HFF-Myc (cell line): ENCODE measurements around the gene ZNF350.
"Not testable (repeated sequence)": the region's sequence is repeated elsewhere in the genome, so short reads cannot be mapped to it uniquely, and the experiment has no call there.

Experiments
- DNase-seq: peaks from one replicate; pipeline ENCODE4 v3.0.0-alpha.2; 2011; ENCODE audit warnings: low read depth; ENCODE audit errors: extremely low read depth
- H3K4me3 ChIP-seq: replicated peaks from 2 replicates; pipeline ENCODE4 v1.5.1; 2011; ENCODE audit warnings: low read depth, mild to moderate bottlenecking, control low read depth, low read length
- TF ChIP-seq, protein P1 (sequence below): IDR thresholded peaks from 2 replicates; pipeline ENCODE4 v1.5.1; 2012; ENCODE audit warnings: mild to moderate bottlenecking, low read depth, low read length, control low read depth; ENCODE audit errors: missing control alignments

ZNF350 gene

GRCh38 chr19:51983361-51983760, 3.3 kb downstream of the ZNF350 start:
- TF ChIP-seq, protein P1, sequence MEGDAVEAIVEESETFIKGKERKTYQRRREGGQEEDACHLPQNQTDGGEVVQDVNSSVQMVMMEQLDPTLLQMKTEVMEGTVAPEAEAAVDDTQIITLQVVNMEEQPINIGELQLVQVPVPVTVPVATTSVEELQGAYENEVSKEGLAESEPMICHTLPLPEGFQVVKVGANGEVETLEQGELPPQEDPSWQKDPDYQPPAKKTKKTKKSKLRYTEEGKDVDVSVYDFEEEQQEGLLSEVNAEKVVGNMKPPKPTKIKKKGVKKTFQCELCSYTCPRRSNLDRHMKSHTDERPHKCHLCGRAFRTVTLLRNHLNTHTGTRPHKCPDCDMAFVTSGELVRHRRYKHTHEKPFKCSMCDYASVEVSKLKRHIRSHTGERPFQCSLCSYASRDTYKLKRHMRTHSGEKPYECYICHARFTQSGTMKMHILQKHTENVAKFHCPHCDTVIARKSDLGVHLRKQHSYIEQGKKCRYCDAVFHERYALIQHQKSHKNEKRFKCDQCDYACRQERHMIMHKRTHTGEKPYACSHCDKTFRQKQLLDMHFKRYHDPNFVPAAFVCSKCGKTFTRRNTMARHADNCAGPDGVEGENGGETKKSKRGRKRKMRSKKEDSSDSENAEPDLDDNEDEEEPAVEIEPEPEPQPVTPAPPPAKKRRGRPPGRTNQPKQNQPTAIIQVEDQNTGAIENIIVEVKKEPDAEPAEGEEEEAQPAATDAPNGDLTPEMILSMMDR: no peak
- no peak for DNase-seq
- no peak overlapping the region for H3K4me3 ChIP-seq

- DNase-seq, H3K4me3 ChIP-seq: not testable (repeated sequence)
Measured at GRCh38 chr19:51980926-51981325, 5.7 kb downstream of the ZNF350 start.

GRCh38 chr19:51980116-51980736, 6.4 kb downstream of the ZNF350 start:
- no peak overlapping the region for H3K4me3 ChIP-seq
- TF ChIP-seq, protein P1: no peak
- no peak for DNase-seq

DNA sequence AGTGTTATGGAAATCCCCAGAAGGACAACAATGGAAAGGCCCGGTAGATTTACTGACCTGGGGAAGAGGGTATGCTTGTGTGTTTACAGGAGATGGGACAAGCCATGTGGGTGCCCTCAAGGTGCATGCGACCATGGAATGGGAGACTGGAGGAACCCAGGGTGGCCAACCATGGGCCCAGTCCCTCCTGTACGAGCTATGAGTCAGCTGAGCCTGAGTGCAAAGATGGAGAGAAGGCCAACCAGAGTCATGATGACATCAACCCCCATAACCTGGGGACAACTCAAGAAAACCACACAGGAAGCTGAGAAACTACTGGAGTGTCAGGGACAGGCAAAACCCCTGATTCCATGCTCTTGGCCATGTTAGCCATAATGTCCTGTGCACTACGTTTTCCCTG, 7.8 kb downstream of the ZNF350 start:
- no peak overlapping the region for H3K4me3 ChIP-seq

GRCh38 chr19:51977346-51977745, 9.3 kb downstream of the ZNF350 start:
- H3K4me3 ChIP-seq: no peak overlapping the region
- DNase-seq: no peak
- TF ChIP-seq, protein P1: no peak

More for the DNA sequence above, 7.8 kb downstream of the ZNF350 start:
- TF ChIP-seq, protein P1: no peak
- DNase-seq: no peak

DNA sequence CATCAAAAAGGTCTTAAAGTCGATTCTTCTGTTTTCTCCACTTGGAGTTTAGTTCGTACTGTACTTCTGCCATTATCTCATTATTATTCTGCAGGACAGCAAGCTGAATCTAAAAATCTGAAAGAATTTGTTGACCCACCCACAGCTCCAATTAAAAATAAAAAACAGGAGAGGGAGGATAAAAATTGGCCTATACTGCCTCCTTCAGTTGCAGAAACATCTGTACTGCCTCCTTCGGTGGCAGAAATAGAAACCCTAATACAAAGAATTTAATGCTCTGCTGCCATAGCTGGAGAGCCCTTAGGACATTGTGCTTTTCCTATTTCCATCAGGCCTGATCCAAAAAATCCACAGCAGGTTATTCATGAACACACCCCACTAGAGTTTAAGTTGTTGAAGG, 9.8 kb downstream of the ZNF350 start:
- H3K4me3 ChIP-seq: no peak overlapping the region
- TF ChIP-seq, protein P1: no peak

DNA sequence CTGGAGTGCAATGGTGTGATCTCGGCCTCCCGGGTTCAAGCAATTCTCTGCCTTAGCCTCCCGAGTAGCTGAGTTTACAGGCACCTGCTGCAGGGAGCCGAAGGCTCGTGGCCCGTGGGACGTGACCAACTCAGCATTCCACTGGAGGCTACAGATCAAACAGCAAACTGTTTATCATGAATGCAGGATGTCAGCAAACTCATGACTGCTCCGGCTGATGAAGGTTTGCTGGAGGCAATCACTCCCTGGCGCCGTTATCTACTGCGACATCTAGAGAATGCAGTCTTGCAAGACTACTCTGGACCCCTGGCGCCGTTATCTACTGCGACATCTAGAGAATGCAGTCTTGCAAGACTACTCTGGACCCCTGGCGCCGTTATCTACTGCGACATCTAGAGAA, 10.9 kb downstream of the ZNF350 start:
- not testable (repeated sequence) for DNase-seq, H3K4me3 ChIP-seq

More for the DNA sequence above, 9.8 kb downstream of the ZNF350 start:
- no peak for DNase-seq

DNA sequence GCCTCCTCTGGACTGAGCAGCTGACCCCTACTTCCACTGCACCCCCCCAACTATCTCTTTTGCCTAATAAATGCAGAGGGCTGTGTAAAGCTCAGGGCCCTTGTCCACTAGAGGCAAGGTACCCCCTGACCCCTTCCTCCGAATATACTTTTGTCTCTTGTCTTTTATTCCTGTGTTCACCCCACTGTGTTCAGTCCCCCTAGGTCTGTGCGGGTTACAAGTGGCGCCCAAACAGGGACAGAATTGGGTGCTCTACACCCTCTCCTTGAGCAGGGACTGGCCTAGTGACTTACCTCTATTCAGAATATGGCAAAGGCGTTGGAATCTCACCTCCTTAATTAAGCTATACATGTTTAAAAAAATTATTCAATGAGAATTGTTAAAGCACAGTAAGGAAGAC, 15.0 kb downstream of the ZNF350 start:
- TF ChIP-seq, protein P1: no peak
- no peak overlapping the region for H3K4me3 ChIP-seq
- no peak for DNase-seq
